Stimulated activated memory B cell treated with anti-CD40 and anti-IgM and Interleukin-4, amounts not matched to agents 10 μg/mL and 1 μg/mL and 100 μg/mL, for 72 hours (primary cell): ENCODE results near the gene JAZF1.
A peak's percentile ranks its signal among the peaks of the same experiment; 100 is the strongest.

Experiments used
- ATAC-seq: fragments of 150-1000 bp; cut with Tn5 transposase; 2 replicates; pipeline ENCODE4 v1.10.0; 2021
- H3K27ac Mint-ChIP-seq: one replicate; pipeline ENCODE4 v1.8.0; 2022; ENCODE audit warnings: mild to moderate bottlenecking, mixed read lengths
- H3K27me3 Mint-ChIP-seq: one replicate; pipeline ENCODE4 v1.8.0; 2022; ENCODE audit warnings: mixed read lengths
- H3K36me3 Mint-ChIP-seq: one replicate; pipeline ENCODE4 v1.8.0; 2022; ENCODE audit warnings: mixed read lengths
- H3K4me1 Mint-ChIP-seq: one replicate; pipeline ENCODE4 v1.8.0; 2022; ENCODE audit warnings: mixed read lengths
- H3K4me3 Mint-ChIP-seq: one replicate; pipeline ENCODE4 v1.8.0; 2022; ENCODE audit warnings: mild to moderate bottlenecking, moderate library complexity, mixed read lengths
- H3K9me3 Mint-ChIP-seq: one replicate; pipeline ENCODE4 v1.8.0; 2022; ENCODE audit warnings: mixed read lengths

The JAZF1 gene

GRCh38 chr7:28178599-28178998 lies 2.0 kb downstream of the JAZF1 start:
- Mint-ChIP-seq H3K27ac (peak overlapping the region; percentile 43), H3K4me1 (peaks cover 65% of the 10 kb centered on the region), H3K27me3 (no peaks in the 10 kb centered on the region), H3K4me3 (peak overlapping the region; percentile 75), H3K9me3 (no peaks in the 10 kb centered on the region), H3K36me3 (no peaks in the 10 kb centered on the region)
- ATAC-seq: no peak

GRCh38 chr7:28177836-28178235 lies 2.8 kb downstream of the JAZF1 start:
- Mint-ChIP-seq H3K27ac (peak overlapping the region; percentile 80), H3K4me3 (no peak overlapping the region), H3K36me3 (no peaks in the 10 kb centered on the region), H3K4me1 (peaks cover 61% of the 10 kb centered on the region), H3K27me3 (no peaks in the 10 kb centered on the region), H3K9me3 (no peaks in the 10 kb centered on the region)
- no peak for ATAC-seq

GRCh38 chr7:28176645-28177044 lies 4.0 kb downstream of the JAZF1 start:
- peak overlapping the region; percentile 80 for H3K27ac Mint-ChIP-seq
- no peaks in the 10 kb centered on the region for H3K27me3 Mint-ChIP-seq
- H3K9me3 Mint-ChIP-seq: no peaks in the 10 kb centered on the region
- H3K4me1 Mint-ChIP-seq: peaks cover 52% of the 10 kb centered on the region
- no peak overlapping the region for H3K4me3 Mint-ChIP-seq
- no peak for ATAC-seq
- no peaks in the 10 kb centered on the region for H3K36me3 Mint-ChIP-seq

- Mint-ChIP-seq H3K9me3 (no peaks in the 10 kb centered on the region), H3K27ac (peak overlapping the region; percentile 80), H3K27me3 (no peaks in the 10 kb centered on the region), H3K4me1 (peaks cover 54% of the 10 kb centered on the region), H3K4me3 (no peak overlapping the region), H3K36me3 (no peaks in the 10 kb centered on the region)
- no peak for ATAC-seq
Measured at GRCh38 chr7:28176174-28176573, 4.4 kb downstream of the JAZF1 start.

- H3K4me3 Mint-ChIP-seq: no peak overlapping the region
- peaks cover 56% of the 10 kb centered on the region for H3K4me1 Mint-ChIP-seq
- H3K9me3 Mint-ChIP-seq: no peaks in the 10 kb centered on the region
- H3K27ac Mint-ChIP-seq: peak overlapping the region; percentile 80
- no peaks in the 10 kb centered on the region for H3K36me3 Mint-ChIP-seq
- no peak for ATAC-seq
- H3K27me3 Mint-ChIP-seq: no peaks in the 10 kb centered on the region
Measured at GRCh38 chr7:28174901-28175661, 5.5 kb downstream of the JAZF1 start.

GRCh38 chr7:28174442-28174841 lies 6.2 kb downstream of the JAZF1 start:
- no peaks in the 10 kb centered on the region for H3K9me3 Mint-ChIP-seq
- H3K4me1 Mint-ChIP-seq: peaks cover 56% of the 10 kb centered on the region
- no peak for ATAC-seq
- H3K27me3 Mint-ChIP-seq: no peaks in the 10 kb centered on the region
- no peaks in the 10 kb centered on the region for H3K36me3 Mint-ChIP-seq
- peak overlapping the region; percentile 80 for H3K27ac Mint-ChIP-seq
- no peak overlapping the region for H3K4me3 Mint-ChIP-seq

- H3K4me3 Mint-ChIP-seq: no peak overlapping the region
- ATAC-seq: no peak
- H3K27ac Mint-ChIP-seq: no peak overlapping the region
- peaks cover 59% of the 10 kb centered on the region for H3K4me1 Mint-ChIP-seq
- peaks cover 6% of the 10 kb centered on the region for H3K36me3 Mint-ChIP-seq
- no peaks in the 10 kb centered on the region for H3K9me3 Mint-ChIP-seq
- no peaks in the 10 kb centered on the region for H3K27me3 Mint-ChIP-seq
Measured at GRCh38 chr7:28173531-28173930, 7.1 kb downstream of the JAZF1 start.

- no peaks in the 10 kb centered on the region for H3K27me3 Mint-ChIP-seq
- no peak for ATAC-seq
- H3K9me3 Mint-ChIP-seq: no peaks in the 10 kb centered on the region
- peaks cover 6% of the 10 kb centered on the region for H3K36me3 Mint-ChIP-seq
- no peak overlapping the region for H3K4me3 Mint-ChIP-seq
- peaks cover 63% of the 10 kb centered on the region for H3K4me1 Mint-ChIP-seq
- peak overlapping the region; percentile 37 for H3K27ac Mint-ChIP-seq
Measured at GRCh38 chr7:28172958-28173357, 7.6 kb downstream of the JAZF1 start.

- Mint-ChIP-seq H3K27ac (peak overlapping the region; percentile 19), H3K36me3 (peaks cover 6% of the 10 kb centered on the region), H3K4me3 (no peak overlapping the region), H3K4me1 (peaks cover 56% of the 10 kb centered on the region), H3K27me3 (no peaks in the 10 kb centered on the region), H3K9me3 (no peaks in the 10 kb centered on the region)
- ATAC-seq: no peak
Measured at GRCh38 chr7:28170701-28171100, 9.9 kb downstream of the JAZF1 start.

GRCh38 chr7:28169230-28169629 lies 11.4 kb downstream of the JAZF1 start:
- peak overlapping the region; percentile 81 for H3K27ac Mint-ChIP-seq
- peaks cover 6% of the 10 kb centered on the region for H3K36me3 Mint-ChIP-seq
- peaks cover 67% of the 10 kb centered on the region for H3K4me1 Mint-ChIP-seq
- no peak for ATAC-seq
- H3K27me3 Mint-ChIP-seq: no peaks in the 10 kb centered on the region
- no peaks in the 10 kb centered on the region for H3K9me3 Mint-ChIP-seq
- no peak overlapping the region for H3K4me3 Mint-ChIP-seq

GRCh38 chr7:28168393-28169158 lies 12.0 kb downstream of the JAZF1 start:
- H3K27ac Mint-ChIP-seq: peak overlapping the region; percentile 81
- H3K36me3 Mint-ChIP-seq: peaks cover 6% of the 10 kb centered on the region
- ATAC-seq: peak; percentile 74
- no peaks in the 10 kb centered on the region for H3K27me3 Mint-ChIP-seq
- H3K4me1 Mint-ChIP-seq: peaks cover 67% of the 10 kb centered on the region
- no peaks in the 10 kb centered on the region for H3K9me3 Mint-ChIP-seq
- H3K4me3 Mint-ChIP-seq: no peak overlapping the region

GRCh38 chr7:28166982-28167715 lies 13.4 kb downstream of the JAZF1 start:
- no peaks in the 10 kb centered on the region for H3K27me3 Mint-ChIP-seq
- H3K9me3 Mint-ChIP-seq: no peaks in the 10 kb centered on the region
- H3K4me1 Mint-ChIP-seq: peaks cover 71% of the 10 kb centered on the region
- no peak overlapping the region for H3K27ac Mint-ChIP-seq
- no peak for ATAC-seq
- peaks cover 6% of the 10 kb centered on the region for H3K36me3 Mint-ChIP-seq
- no peak overlapping the region for H3K4me3 Mint-ChIP-seq

GRCh38 chr7:28165961-28166955 lies 14.3 kb downstream of the JAZF1 start:
- H3K9me3 Mint-ChIP-seq: no peaks in the 10 kb centered on the region
- H3K36me3 Mint-ChIP-seq: peaks cover 6% of the 10 kb centered on the region
- no peaks in the 10 kb centered on the region for H3K27me3 Mint-ChIP-seq
- peak overlapping the region; percentile 67 for H3K27ac Mint-ChIP-seq
- H3K4me3 Mint-ChIP-seq: no peak overlapping the region
- peaks cover 73% of the 10 kb centered on the region for H3K4me1 Mint-ChIP-seq
- ATAC-seq: no peak

- Mint-ChIP-seq H3K4me1 (peaks cover 71% of the 10 kb centered on the region), H3K36me3 (peaks cover 11% of the 10 kb centered on the region), H3K4me3 (peak overlapping the region; percentile 49), H3K27me3 (no peaks in the 10 kb centered on the region), H3K9me3 (no peaks in the 10 kb centered on the region), H3K27ac (peak overlapping the region; percentile 67)
- peak; percentile 78 for ATAC-seq
Measured at GRCh38 chr7:28165261-28165660, 15.3 kb downstream of the JAZF1 start.
